GM19193 (cell line): ENCODE data around the gene PAX5.
A peak's percentile ranks its signal among the peaks of the same experiment; 100 is the strongest.

Experiments
- POLR2A ChIP-seq: IDR thresholded peaks from 4 replicates; pipeline ENCODE4 v1.6.1; 2011; ENCODE audit not compliant: insufficient read depth, insufficient read length; ENCODE audit errors: extremely low read depth

The PAX5 gene

GRCh38 chr9:36865731-36866635 is 168.1 kb downstream of the PAX5 start:
- TF ChIP-seq POLR2A = no peak

- no peak for TF ChIP-seq POLR2A
Observed at GRCh38 chr9:36864491-36865410, 169.3 kb downstream of the PAX5 start.

GRCh38 chr9:36862206-36863145 is 171.6 kb downstream of the PAX5 start:
- TF ChIP-seq POLR2A = no peak

- peak; percentile 10 for TF ChIP-seq POLR2A
Observed at GRCh38 chr9:36861528-36862205, 172.4 kb downstream of the PAX5 start.

GRCh38 chr9:36858805-36859375 is 175.2 kb downstream of the PAX5 start:
- no peak for TF ChIP-seq POLR2A

- TF ChIP-seq POLR2A = no peak
Observed at GRCh38 chr9:36855448-36856315, 178.4 kb downstream of the PAX5 start.

GRCh38 chr9:36854751-36855150 is 179.3 kb downstream of the PAX5 start:
- no peak for TF ChIP-seq POLR2A

GRCh38 chr9:36854034-36854433 is 180.0 kb downstream of the PAX5 start:
- no peak for TF ChIP-seq POLR2A

GRCh38 chr9:36853233-36853632 is 180.8 kb downstream of the PAX5 start:
- no peak for TF ChIP-seq POLR2A

- TF ChIP-seq POLR2A = no peak
Observed at GRCh38 chr9:36849943-36850342, 184.1 kb downstream of the PAX5 start.

GRCh38 chr9:36848946-36849345 is 185.1 kb downstream of the PAX5 start:
- TF ChIP-seq POLR2A = no peak

- TF ChIP-seq POLR2A = no peak
Observed at GRCh38 chr9:36847781-36848673, 186.0 kb downstream of the PAX5 start.
